Calu3 (cell line): ENCODE measurements around the gene ANKRD9. TPM values are rescaled to one million over a fixed set of nuclear protein-coding genes. Genes with fewer than 3 reads are reported as not detected.

ENCODE experiments used
- BruUV-seq: library from RNA; stranded (reverse); fragments of 400-500 nt; replicated peaks from 2 replicates; lab custom pipeline; 2021; lab: Mats Ljungman, UMichigan
- CTCF ChIA-PET: fragments of 300-600 bp; sonication (Branson Sonifier 250); formaldehyde crosslinking; loops from one replicate; lab custom pipeline; 2022; ENCODE audit warnings: antibody characterized with exemption; lab: Charles Lee
- DNase-seq: peaks from one replicate; pipeline ENCODE4 v3.0.0; 2022
- H3K27ac Mint-ChIP-seq: one replicate; pipeline ENCODE4 v1.8.0; 2022; ENCODE audit warnings: mixed read lengths; ENCODE audit not compliant: unreplicated experiment
- H3K27me3 Mint-ChIP-seq: one replicate; pipeline ENCODE4 v1.8.0; 2022; ENCODE audit warnings: mixed read lengths; ENCODE audit not compliant: unreplicated experiment
- H3K36me3 Mint-ChIP-seq: one replicate; pipeline ENCODE4 v1.8.0; 2022; ENCODE audit warnings: mild to moderate bottlenecking, moderate library complexity, mixed read lengths; ENCODE audit not compliant: insufficient read depth, unreplicated experiment
- H3K4me1 Mint-ChIP-seq: one replicate; pipeline ENCODE4 v1.8.0; 2022; ENCODE audit warnings: mild to moderate bottlenecking, low read depth, mixed read lengths; ENCODE audit not compliant: unreplicated experiment
- H3K4me3 Mint-ChIP-seq: one replicate; pipeline ENCODE4 v1.8.0; 2022; ENCODE audit warnings: mild to moderate bottlenecking, low read depth, moderate library complexity, mixed read lengths; ENCODE audit not compliant: unreplicated experiment
- H3K9me3 Mint-ChIP-seq: one replicate; pipeline ENCODE4 v1.8.0; 2022; ENCODE audit warnings: low read depth, mixed read lengths; ENCODE audit not compliant: unreplicated experiment
- CTCF ChIP-seq: fragments of 200-600 bp; IDR thresholded peaks from one replicate; pipeline ENCODE4 v1.8.0; 2022; ENCODE audit warnings: antibody characterized with exemption; ENCODE audit not compliant: unreplicated experiment
- intact Hi-C: fragments of 100-400 bp; cut with micrococcal nuclease; formaldehyde crosslinking; loops from one replicate; pipeline ENCODE4 v1.10.0; 2022; ENCODE audit not compliant: unreplicated experiment
- total RNA-seq: library from RNA; stranded (reverse); gene quantifications from 2 replicates; pipeline ENCODE4 v1.2.3, GENCODE V29; 2022

The ANKRD9 gene
- total RNA-seq, 1 experiment from 2014 or later, result 23.8 TPM

- H3K36me3 Mint-ChIP-seq, result peaks cover 40% of the 10 kb centered on the region
- H3K4me1 Mint-ChIP-seq, result peaks cover 17% of the 10 kb centered on the region
- no peak overlapping the region for H3K27ac Mint-ChIP-seq
- DNase-seq, result no peak
- CTCF ChIA-PET, result interaction anchor here (0.6 to 1.5 kb wide), 2 partner anchors 69 to 254 kb away, joined by 4 read pairs; no protein-coding TSS in a partner anchor
- intact Hi-C loops, result no loop called here
- no peak overlapping the region for H3K4me3 Mint-ChIP-seq
- no peaks in the 10 kb centered on the region for H3K27me3 Mint-ChIP-seq
- no peak for TF ChIP-seq CTCF
- H3K9me3 Mint-ChIP-seq, result no peaks in the 10 kb centered on the region
- BruUV-seq, result no TSS peak
Measured at GRCh38 chr14:102507081-102507856, 2.3 kb downstream of the ANKRD9 start.

GRCh38 chr14:102506626-102506925 is 3.0 kb downstream of the ANKRD9 start:
- Mint-ChIP-seq H3K4me1 (peaks cover 17% of the 10 kb centered on the region), H3K4me3 (no peak overlapping the region), H3K36me3 (peaks cover 40% of the 10 kb centered on the region), H3K27me3 (no peaks in the 10 kb centered on the region), H3K9me3 (no peaks in the 10 kb centered on the region), H3K27ac (no peak overlapping the region)
- no peak for DNase-seq
- BruUV-seq, result no TSS peak
- intact Hi-C loops, result no loop called here
- CTCF ChIA-PET, result no interaction called here
- no peak for TF ChIP-seq CTCF

GRCh38 chr14:102505775-102506625 is 3.6 kb downstream of the ANKRD9 start:
- H3K9me3 Mint-ChIP-seq, result no peaks in the 10 kb centered on the region
- H3K4me1 Mint-ChIP-seq, result peaks cover 15% of the 10 kb centered on the region
- intact Hi-C loops, result no loop called here
- no peak overlapping the region for H3K4me3 Mint-ChIP-seq
- no peak overlapping the region for H3K27ac Mint-ChIP-seq
- DNase-seq, result no peak
- no peaks in the 10 kb centered on the region for H3K27me3 Mint-ChIP-seq
- CTCF ChIA-PET, result no interaction called here
- TF ChIP-seq CTCF, result no peak
- H3K36me3 Mint-ChIP-seq, result peaks cover 44% of the 10 kb centered on the region
- no TSS peak for BruUV-seq

GRCh38 chr14:102505000-102505619 is 4.5 kb downstream of the ANKRD9 start:
- BruUV-seq, result no TSS peak
- intact Hi-C loops, result no loop called here
- TF ChIP-seq CTCF, result no peak
- H3K27ac Mint-ChIP-seq, result no peak overlapping the region
- CTCF ChIA-PET, result no interaction called here
- no peaks in the 10 kb centered on the region for H3K9me3 Mint-ChIP-seq
- peaks cover 9% of the 10 kb centered on the region for H3K4me1 Mint-ChIP-seq
- DNase-seq, result no peak
- no peaks in the 10 kb centered on the region for H3K27me3 Mint-ChIP-seq
- no peak overlapping the region for H3K4me3 Mint-ChIP-seq
- H3K36me3 Mint-ChIP-seq, result peaks cover 35% of the 10 kb centered on the region
